Measurements from ENCODE around the gene IMPG1.
"Not testable (repeated sequence)": the region's sequence is repeated elsewhere in the genome, so short reads cannot be mapped to it uniquely, and the experiment has no call there.

IMPG1 gene

DNA sequence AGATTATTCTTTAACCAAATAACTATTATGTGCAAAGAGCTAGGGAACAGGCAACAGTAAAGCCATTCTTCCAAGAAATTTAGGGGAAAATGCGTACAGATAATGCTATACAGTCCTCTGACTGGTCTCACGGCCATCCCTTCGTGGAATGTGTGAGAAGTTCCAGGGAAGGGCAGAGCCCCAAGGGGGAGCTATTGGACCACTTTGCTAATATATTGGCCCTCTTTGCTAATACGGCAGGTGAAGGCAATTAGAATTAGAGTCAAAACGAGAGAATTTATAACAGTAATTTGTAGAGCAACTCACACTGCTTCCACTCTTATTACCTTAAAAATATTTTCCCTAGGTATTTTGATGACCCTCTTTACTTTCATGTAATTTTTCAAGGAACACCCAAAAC lies 140.4 kb downstream of the IMPG1 start:
- Histone ChIP-seq H3K27ac (ENCODE audit: low read length) (no peak overlapping the region), H3K4me3 (ENCODE audit: low read length in 2 of 2) (no peak overlapping the region), H3K4me1 (ENCODE audit: control insufficient read depth, insufficient read depth, low read length) (peaks cover 8% of the 10 kb centered on the region), H3K36me3 (ENCODE audit: control insufficient read depth in 2 of 2, insufficient read depth in 2 of 2, low read length in 2 of 2) (no peaks in the 10 kb centered on the region), H3K9ac (ENCODE audit: low read length in 2 of 2) (no peak overlapping the region), H3K27me3 (ENCODE audit: control insufficient read depth in 1 of 2, insufficient read depth in 2 of 2, low read length in 2 of 2) (peaks cover 0 to 3% of the 10 kb centered on the region in 2 donors), H3K9me3 (ENCODE audit: control insufficient read depth in 2 of 2, low read length in 2 of 2) (no peaks in the 10 kb centered on the region)

GRCh38 chr6:75931011-75931680 lies 141.3 kb downstream of the IMPG1 start:
- Histone ChIP-seq H3K4me1 (ENCODE audit: control insufficient read depth, insufficient read depth, low read length) (peaks cover 8% of the 10 kb centered on the region), H3K9me3 (ENCODE audit: control insufficient read depth in 2 of 2, low read length in 2 of 2) (no peaks in the 10 kb centered on the region), H3K9ac (ENCODE audit: low read length in 2 of 2) (no peak overlapping the region), H3K4me3 (ENCODE audit: low read length in 2 of 2) (no peak overlapping the region), H3K27me3 (ENCODE audit: control insufficient read depth in 1 of 2, insufficient read depth in 2 of 2, low read length in 2 of 2) (peaks cover 0 to 3% of the 10 kb centered on the region in 2 donors), H3K27ac (ENCODE audit: low read length) (no peak overlapping the region), H3K36me3 (ENCODE audit: control insufficient read depth in 2 of 2, insufficient read depth in 2 of 2, low read length in 2 of 2) (no peaks in the 10 kb centered on the region)

DNA sequence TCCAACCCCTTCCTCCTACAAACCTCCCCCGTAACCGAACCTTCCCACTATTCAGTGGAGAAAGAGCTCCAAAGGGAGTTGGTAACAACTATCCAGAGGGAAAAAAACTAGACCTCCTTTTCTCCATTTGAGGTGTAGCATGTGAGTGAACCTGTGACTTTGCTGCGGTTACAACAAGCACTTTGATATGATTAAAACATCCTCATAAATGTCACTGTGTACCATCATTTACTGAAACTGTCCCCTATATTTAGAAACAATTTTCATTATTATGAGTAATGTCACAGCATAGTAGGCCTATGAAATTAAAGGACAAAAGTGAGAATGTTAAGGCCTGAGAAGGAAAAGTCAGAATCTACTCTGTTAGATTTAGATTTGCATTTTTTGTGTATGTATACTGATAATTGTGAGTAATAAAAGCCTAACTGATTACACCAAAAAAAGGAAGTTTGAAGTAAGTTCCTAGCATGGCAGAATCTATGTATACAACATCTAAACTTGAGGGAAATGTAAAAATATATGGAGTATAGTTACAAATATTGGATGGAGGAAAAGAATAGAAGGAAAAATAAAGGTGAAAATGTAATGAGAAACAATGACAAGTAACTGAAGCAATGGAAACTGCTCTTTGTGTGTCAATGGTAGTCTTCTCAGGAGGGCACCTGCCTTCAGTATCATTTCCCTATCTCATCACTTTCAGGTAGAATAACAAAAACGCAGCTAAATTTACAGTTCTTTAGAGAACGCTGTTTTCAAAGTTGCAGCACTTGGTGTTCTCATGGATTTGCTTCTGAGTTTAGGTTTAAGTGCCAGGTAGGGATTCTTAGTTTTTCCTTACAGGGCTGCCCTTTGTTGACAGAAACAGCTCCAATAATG lies 145.9 kb downstream of the IMPG1 start:
- Histone ChIP-seq H3K27ac (ENCODE audit: low read length) (no peak overlapping the region), H3K27me3 (ENCODE audit: control insufficient read depth in 1 of 2, insufficient read depth in 2 of 2, low read length in 2 of 2) (no peaks in the 10 kb centered on the region), H3K9me3 (ENCODE audit: control insufficient read depth in 2 of 2, low read length in 2 of 2) (no peaks in the 10 kb centered on the region), H3K4me3 (ENCODE audit: low read length in 2 of 2) (no peak overlapping the region), H3K9ac (ENCODE audit: low read length in 2 of 2) (no peak overlapping the region), H3K4me1 (ENCODE audit: control insufficient read depth, insufficient read depth, low read length) (no peaks in the 10 kb centered on the region), H3K36me3 (ENCODE audit: control insufficient read depth in 2 of 2, insufficient read depth in 2 of 2, low read length in 2 of 2) (no peaks in the 10 kb centered on the region)

DNA sequence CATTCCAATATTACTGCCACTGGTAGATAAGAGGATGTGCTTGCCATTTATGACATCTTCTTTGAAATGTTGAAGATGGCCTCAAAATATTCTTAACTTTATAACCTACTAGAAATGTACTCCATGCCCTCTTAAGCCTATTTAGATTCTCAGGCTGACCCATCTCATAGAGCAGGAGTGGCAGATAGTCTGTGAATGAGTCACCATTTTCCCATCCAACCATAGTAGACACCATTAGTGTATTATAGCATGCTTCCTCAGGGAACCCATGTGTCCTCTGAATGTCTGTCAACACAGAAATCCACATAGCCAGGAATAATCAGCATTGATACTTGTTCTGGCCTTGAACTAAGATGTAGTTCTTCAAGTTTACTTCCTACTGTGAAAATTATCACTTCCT lies 150.2 kb downstream of the IMPG1 start:
- Histone ChIP-seq H3K27ac (ENCODE audit: low read length) (no peak overlapping the region), H3K4me3 (ENCODE audit: low read length in 2 of 2) (no peak overlapping the region), H3K9ac (ENCODE audit: low read length in 2 of 2) (no peak overlapping the region), H3K4me1 (ENCODE audit: control insufficient read depth, insufficient read depth, low read length) (no peaks in the 10 kb centered on the region), H3K27me3 (ENCODE audit: control insufficient read depth in 1 of 2, insufficient read depth in 2 of 2, low read length in 2 of 2) (no peaks in the 10 kb centered on the region), H3K36me3 (ENCODE audit: control insufficient read depth in 2 of 2, insufficient read depth in 2 of 2, low read length in 2 of 2) (peaks cover 5 to 8% of the 10 kb centered on the region in 2 donors), H3K9me3 (ENCODE audit: control insufficient read depth in 2 of 2, low read length in 2 of 2) (no peaks in the 10 kb centered on the region)

DNA sequence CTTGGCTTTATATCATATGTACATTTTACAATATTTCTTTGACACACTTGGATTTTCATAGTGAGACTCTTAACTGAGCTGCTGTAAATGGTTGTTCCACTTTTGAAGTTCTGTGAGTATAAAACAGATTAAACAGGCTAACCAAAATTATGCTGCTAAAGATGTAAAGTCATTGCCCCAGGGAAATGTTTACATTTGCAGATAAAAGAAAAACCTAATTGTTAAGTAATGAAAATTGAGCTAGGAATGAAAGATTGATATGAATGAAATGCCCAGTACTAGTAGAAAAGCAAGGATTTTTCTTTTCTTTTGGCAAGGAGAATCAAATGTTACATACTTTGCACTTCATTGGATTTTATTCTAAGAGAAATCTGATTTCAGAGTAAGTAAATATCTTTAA lies 159.4 kb downstream of the IMPG1 start:
- H3K4me1 ChIP-seq (ENCODE audit: control insufficient read depth, insufficient read depth, low read length) = no peaks in the 10 kb centered on the region
- H3K9me3 ChIP-seq (ENCODE audit: control insufficient read depth in 2 of 2, low read length in 2 of 2) = no peaks in the 10 kb centered on the region
- H3K9ac ChIP-seq (ENCODE audit: low read length in 2 of 2) = no peak overlapping the region
- H3K4me3 ChIP-seq (ENCODE audit: low read length in 2 of 2) = no peak overlapping the region
- H3K27me3 ChIP-seq (ENCODE audit: control insufficient read depth in 1 of 2, insufficient read depth in 2 of 2, low read length in 2 of 2) = no peaks in the 10 kb centered on the region
- peaks cover 0 to 3% of the 10 kb centered on the region in 2 donors for H3K36me3 ChIP-seq (ENCODE audit: control insufficient read depth in 2 of 2, insufficient read depth in 2 of 2, low read length in 2 of 2)
- no peak overlapping the region for H3K27ac ChIP-seq (ENCODE audit: low read length)

- Histone ChIP-seq H3K4me3 (ENCODE audit: low read length in 2 of 2) (no peak overlapping the region), H3K27ac (ENCODE audit: low read length) (no peak overlapping the region), H3K4me1 (ENCODE audit: control insufficient read depth, insufficient read depth, low read length) (no peaks in the 10 kb centered on the region), H3K27me3 (ENCODE audit: control insufficient read depth in 1 of 2, insufficient read depth in 2 of 2, low read length in 2 of 2) (no peaks in the 10 kb centered on the region), H3K9ac (ENCODE audit: low read length in 2 of 2) (no peak overlapping the region), H3K36me3 (ENCODE audit: control insufficient read depth in 2 of 2, insufficient read depth in 2 of 2, low read length in 2 of 2) (no peaks in the 10 kb centered on the region), H3K9me3 (ENCODE audit: control insufficient read depth in 2 of 2, low read length in 2 of 2) (no peaks in the 10 kb centered on the region)
Measured at GRCh38 chr6:75907444-75907843, 165.0 kb downstream of the IMPG1 start.

DNA sequence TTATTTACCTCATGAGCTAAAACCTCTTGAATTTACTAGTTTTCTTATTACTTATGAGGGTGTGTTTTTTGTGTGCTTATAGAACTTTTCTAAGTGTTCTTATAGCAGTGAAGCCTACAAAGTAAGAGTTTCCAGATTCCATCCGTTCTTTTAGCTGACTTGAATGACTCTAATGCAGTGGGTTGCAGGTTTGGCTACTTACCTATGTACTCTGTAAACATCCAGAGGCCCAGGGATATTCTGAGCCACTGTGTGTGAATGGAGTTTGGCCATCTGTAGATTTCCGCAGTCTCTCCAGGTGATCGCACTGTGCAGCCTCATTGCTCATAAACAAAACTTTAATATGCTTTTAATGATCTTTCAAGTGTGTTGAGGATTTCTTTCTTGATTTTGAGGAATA lies 165.6 kb downstream of the IMPG1 start:
- Histone ChIP-seq H3K9me3 (ENCODE audit: control insufficient read depth in 2 of 2, low read length in 2 of 2) (no peaks in the 10 kb centered on the region), H3K9ac (ENCODE audit: low read length in 2 of 2) (no peak overlapping the region), H3K4me1 (ENCODE audit: control insufficient read depth, insufficient read depth, low read length) (no peaks in the 10 kb centered on the region), H3K36me3 (ENCODE audit: control insufficient read depth in 2 of 2, insufficient read depth in 2 of 2, low read length in 2 of 2) (no peaks in the 10 kb centered on the region), H3K27me3 (ENCODE audit: control insufficient read depth in 1 of 2, insufficient read depth in 2 of 2, low read length in 2 of 2) (no peaks in the 10 kb centered on the region), H3K27ac (ENCODE audit: low read length) (no peak overlapping the region), H3K4me3 (ENCODE audit: low read length in 2 of 2) (no peak overlapping the region)

DNA sequence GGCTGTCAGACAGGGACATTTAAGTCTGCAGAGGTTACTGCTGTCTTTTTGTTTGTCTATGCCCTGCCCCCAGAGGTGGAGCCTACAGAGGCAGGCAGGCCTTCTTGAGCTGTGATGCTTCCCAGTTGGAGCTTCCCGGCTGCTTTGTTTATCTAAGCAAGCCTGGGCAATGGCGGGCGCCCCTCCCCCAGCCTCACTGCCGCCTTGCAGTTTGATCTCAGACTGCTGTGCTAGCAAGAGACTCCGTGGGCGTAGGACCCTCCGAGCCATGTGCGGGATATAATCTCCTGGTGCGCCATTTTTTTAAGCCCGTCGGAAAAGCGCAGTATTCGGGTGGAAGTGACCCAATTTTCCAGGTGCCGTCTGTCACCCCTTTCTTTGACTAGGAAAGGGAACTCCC lies 167.3 kb downstream of the IMPG1 start:
- not testable (repeated sequence) for H3K9me3 ChIP-seq (ENCODE audit: control insufficient read depth in 2 of 2, low read length in 2 of 2); H3K4me1 ChIP-seq (ENCODE audit: control insufficient read depth, insufficient read depth, low read length); H3K27me3 ChIP-seq (ENCODE audit: control insufficient read depth in 1 of 2, insufficient read depth in 2 of 2, low read length in 2 of 2); H3K4me3 ChIP-seq (ENCODE audit: low read length in 2 of 2); H3K9ac ChIP-seq (ENCODE audit: low read length in 2 of 2); H3K36me3 ChIP-seq (ENCODE audit: control insufficient read depth in 2 of 2, insufficient read depth in 2 of 2, low read length in 2 of 2); H3K27ac ChIP-seq (ENCODE audit: low read length)

DNA sequence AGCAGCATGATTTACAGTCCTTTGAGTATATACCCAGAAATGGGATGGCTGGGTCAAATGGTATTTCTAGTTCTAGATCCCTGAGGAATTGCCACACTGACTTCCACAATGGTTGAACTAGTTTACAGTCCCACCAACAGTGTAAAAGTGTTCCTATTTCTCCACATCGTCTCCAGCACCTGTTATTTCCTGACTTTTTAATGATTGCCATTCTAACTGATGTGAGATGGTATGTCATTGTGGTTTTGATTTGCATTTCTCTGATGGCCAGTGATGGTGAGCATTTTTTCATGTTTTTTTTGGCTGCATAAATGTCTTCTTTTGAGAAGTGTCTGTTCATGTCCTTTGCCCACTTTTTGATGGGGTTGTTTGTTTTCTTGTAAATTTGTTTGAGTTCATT lies 172.2 kb downstream of the IMPG1 start:
- H3K27ac ChIP-seq (ENCODE audit: low read length); H3K27me3 ChIP-seq (ENCODE audit: control insufficient read depth in 1 of 2, insufficient read depth in 2 of 2, low read length in 2 of 2); H3K4me3 ChIP-seq (ENCODE audit: low read length in 2 of 2); H3K36me3 ChIP-seq (ENCODE audit: control insufficient read depth in 2 of 2, insufficient read depth in 2 of 2, low read length in 2 of 2); H3K9ac ChIP-seq (ENCODE audit: low read length in 2 of 2); H3K4me1 ChIP-seq (ENCODE audit: control insufficient read depth, insufficient read depth, low read length); H3K9me3 ChIP-seq (ENCODE audit: control insufficient read depth in 2 of 2, low read length in 2 of 2): not testable (repeated sequence)

DNA sequence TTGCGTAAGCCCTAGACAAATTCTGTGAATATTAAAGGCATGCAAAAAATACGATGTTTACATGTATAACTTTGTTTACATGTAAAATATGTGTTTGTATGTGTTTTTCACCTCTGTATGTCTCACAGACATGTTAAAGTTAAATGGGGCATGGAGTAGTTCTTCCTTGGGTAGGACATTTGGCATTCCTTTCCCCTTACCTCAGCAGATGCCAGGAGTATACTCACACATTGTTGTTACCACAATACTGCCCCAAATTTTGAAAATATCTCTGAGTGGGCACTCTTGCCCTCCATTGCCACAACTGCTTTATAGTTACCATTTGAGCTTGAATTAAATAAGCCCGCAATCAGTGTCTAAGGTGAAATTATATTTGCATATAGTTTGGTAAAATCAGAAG lies 175.9 kb downstream of the IMPG1 start:
- no peak overlapping the region for H3K9ac ChIP-seq (ENCODE audit: low read length in 2 of 2)
- H3K36me3 ChIP-seq (ENCODE audit: control insufficient read depth in 2 of 2, insufficient read depth in 2 of 2, low read length in 2 of 2) = peaks cover 0 to 4% of the 10 kb centered on the region in 2 donors
- no peak overlapping the region for H3K27ac ChIP-seq (ENCODE audit: low read length)
- H3K9me3 ChIP-seq (ENCODE audit: control insufficient read depth in 2 of 2, low read length in 2 of 2) = no peaks in the 10 kb centered on the region
- H3K4me3 ChIP-seq (ENCODE audit: low read length in 2 of 2) = no peak overlapping the region
- H3K27me3 ChIP-seq (ENCODE audit: control insufficient read depth in 1 of 2, insufficient read depth in 2 of 2, low read length in 2 of 2) = no peaks in the 10 kb centered on the region
- no peaks in the 10 kb centered on the region for H3K4me1 ChIP-seq (ENCODE audit: control insufficient read depth, insufficient read depth, low read length)

DNA sequence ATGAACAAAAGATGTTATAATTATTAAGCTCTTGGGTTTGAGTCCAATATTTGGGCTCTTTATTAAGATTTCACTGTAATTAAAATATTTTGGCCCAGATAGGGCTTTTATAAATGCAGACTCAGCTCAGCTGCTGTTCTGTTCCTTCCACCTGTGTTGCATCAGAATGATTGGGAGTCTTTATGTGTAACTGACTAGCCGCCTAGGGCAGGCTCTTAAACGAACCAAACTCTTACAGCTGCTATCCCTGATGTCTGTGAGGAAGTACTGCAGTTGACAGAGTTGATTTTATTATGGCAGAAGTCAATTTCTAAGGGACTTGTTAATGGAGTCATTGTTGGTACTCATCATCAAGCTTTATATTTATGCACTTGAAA lies 178.7 kb downstream of the IMPG1 start:
- no peak overlapping the region for H3K9ac ChIP-seq (ENCODE audit: low read length in 2 of 2)
- peaks cover 0 to 4% of the 10 kb centered on the region in 2 donors for H3K36me3 ChIP-seq (ENCODE audit: control insufficient read depth in 2 of 2, insufficient read depth in 2 of 2, low read length in 2 of 2)
- no peaks in the 10 kb centered on the region for H3K4me1 ChIP-seq (ENCODE audit: control insufficient read depth, insufficient read depth, low read length)
- H3K4me3 ChIP-seq (ENCODE audit: low read length in 2 of 2) = no peak overlapping the region
- no peaks in the 10 kb centered on the region for H3K27me3 ChIP-seq (ENCODE audit: control insufficient read depth in 1 of 2, insufficient read depth in 2 of 2, low read length in 2 of 2)
- no peak overlapping the region for H3K27ac ChIP-seq (ENCODE audit: low read length)
- no peaks in the 10 kb centered on the region for H3K9me3 ChIP-seq (ENCODE audit: control insufficient read depth in 2 of 2, low read length in 2 of 2)
